ENCODE results near the gene TSPAN31. TPM values are rescaled to one million over a fixed set of nuclear protein-coding genes. Genes with fewer than 3 reads are reported as not detected.
"Not testable (repeated sequence)": the region's sequence is repeated elsewhere in the genome, so short reads cannot be mapped to it uniquely, and the experiment has no call there.

Gene TSPAN31
- total RNA-seq, 4 donors from 2014 or later: 47.0 to 75.8 (median 53.2) TPM

GRCh38 chr12:57718641-57719528 is 26.0 kb upstream of the TSPAN31 start:
- H3K4me1 ChIP-seq: no peaks in the 10 kb centered on the region
- no peak overlapping the region for H3K27ac ChIP-seq
- 91 to 94% methylated on average over 6 to 8 of the region's 15 CpGs for WGBS, 2 donors (ENCODE audit: low coverage in 1 of 2)
- peaks cover 0 to 83% of the 10 kb centered on the region in 2 donors for H3K36me3 ChIP-seq
- H3K4me3 ChIP-seq: no peak overlapping the region
- ATAC-seq: no peak
- H3K9me3 ChIP-seq: no peaks in the 10 kb centered on the region
- no peaks in the 10 kb centered on the region for H3K27me3 ChIP-seq
- TF ChIP-seq CTCF (IDR thresholded peaks at IDR 0.05) (no peak), POLR2AphosphoS5 (IDR thresholded peaks at IDR 0.05) (no peak), POLR2A (IDR thresholded peaks at IDR 0.05) (no peak), EP300 (IDR thresholded peaks at IDR 0.05) (no peak)

- Histone ChIP-seq H3K27ac (no peak overlapping the region), H3K4me1 (no peaks in the 10 kb centered on the region), H3K27me3 (peaks cover 3% of the 10 kb centered on the region), H3K36me3 (peaks cover 0 to 72% of the 10 kb centered on the region in 2 donors), H3K9me3 (no peaks in the 10 kb centered on the region), H3K4me3 (no peak overlapping the region)
- no peak for ATAC-seq
- WGBS, 2 donors (ENCODE audit: low coverage in 1 of 2): 85 to 100% methylated on average over 2 to 5 of the region's 20 CpGs
- TF ChIP-seq CTCF (IDR thresholded peaks at IDR 0.05) (no peak), POLR2A (IDR thresholded peaks at IDR 0.05) (no peak), POLR2AphosphoS5 (IDR thresholded peaks at IDR 0.05) (no peak), EP300 (IDR thresholded peaks at IDR 0.05) (no peak)
These were observed 24.8 kb upstream of the TSPAN31 start for GRCh38 chr12:57719777-57720605.

GRCh38 chr12:57720606-57721595 is 23.9 kb upstream of the TSPAN31 start:
- Histone ChIP-seq H3K27ac (no peak overlapping the region), H3K9me3 (no peaks in the 10 kb centered on the region), H3K27me3 (peaks cover 12% of the 10 kb centered on the region), H3K4me3 (no peak overlapping the region), H3K36me3 (peaks cover 0 to 63% of the 10 kb centered on the region in 2 donors), H3K4me1 (peaks cover 0 to 7% (median 2%) of the 10 kb centered on the region in 3 donors)
- no peak for TF ChIP-seq POLR2A (IDR thresholded peaks at IDR 0.05)
- no peak for TF ChIP-seq POLR2AphosphoS5 (IDR thresholded peaks at IDR 0.05)
- TF ChIP-seq EP300 (IDR thresholded peaks at IDR 0.05): no peak
- TF ChIP-seq CTCF (IDR thresholded peaks at IDR 0.05): no peak
- WGBS, 2 donors (ENCODE audit: low coverage in 1 of 2): 80 to 83% methylated on average over 1 to 3 of the region's 11 CpGs
- ATAC-seq: no peak

- Histone ChIP-seq H3K27me3 (peaks cover 23% of the 10 kb centered on the region), H3K4me1 (peaks cover 0 to 19% (median 4%) of the 10 kb centered on the region in 3 donors), H3K36me3 (peaks cover 0 to 52% of the 10 kb centered on the region in 2 donors)
- H3K9me3 ChIP-seq, H3K27ac ChIP-seq, H3K4me3 ChIP-seq, ATAC-seq: not testable (repeated sequence)
- 79% methylated on average over 5 of the region's 16 CpGs; no CpG with 5 or more reads in 1 of the 2 donors for WGBS, 2 donors (ENCODE audit: low coverage in 1 of 2)
These were observed 22.8 kb upstream of the TSPAN31 start for GRCh38 chr12:57721846-57722608.

Measured in gastroesophageal sphincter (tissue), 4 donors.